CD14-positive monocyte (primary cell): Measurements from ENCODE around the gene KLHL3. TPM values are rescaled to one million over a fixed set of nuclear protein-coding genes. Genes with fewer than 3 reads are reported as not detected.
A peak's percentile ranks its signal among the peaks of the same experiment; 100 is the strongest.

Experiments used
- DNase-seq, 3 donors: peaks; one replicate each; pipeline ENCODE4 v3.0.0-alpha.2; 2011 to 2022
- H2AFZ ChIP-seq: 2 replicates; pipeline ENCODE4 v1.6.0; 2012; ENCODE audit warnings: mild to moderate bottlenecking, low read depth, low read length, inconsistent platforms; ENCODE audit not compliant: insufficient read depth, poor library complexity, severe bottlenecking
- H3K27ac ChIP-seq, 2 donors: 1 replicate in 1 of 2; 2 replicates in 1 of 2; pipeline ENCODE4 v1.5.1; 2012 to 2013; ENCODE audit warnings: low read length in 2 of 2, control low read depth in 1 of 2, inconsistent platforms in 1 of 2, low read depth in 1 of 2, mild to moderate bottlenecking in 1 of 2
- H3K27me3 ChIP-seq, 2 donors: one replicate each; pipeline versions ENCODE4 v1.6.0 to v1.6.1; 2011 to 2013; ENCODE audit warnings: low read length in 2 of 2; ENCODE audit not compliant: control insufficient read depth in 2 of 2, insufficient read depth in 2 of 2
- H3K36me3 ChIP-seq, 2 donors: replicated peaks in 1 of 2; 1 replicate in 1 of 2; 2 replicates in 1 of 2; pipeline versions ENCODE4 v1.5.1 to v1.6.1; 2012 to 2013; ENCODE audit warnings: low read length in 2 of 2, control low read depth in 1 of 2, inconsistent platforms in 1 of 2, mild to moderate bottlenecking in 1 of 2; ENCODE audit not compliant: insufficient read depth in 2 of 2, control insufficient read depth in 1 of 2
- H3K4me1 ChIP-seq, 2 donors: 1 replicate in 1 of 2; 2 replicates in 1 of 2; pipeline versions ENCODE4 v1.5.1 to v1.6.1; 2012 to 2013; ENCODE audit warnings: low read length in 2 of 2, control low read depth in 1 of 2, inconsistent platforms in 1 of 2, mild to moderate bottlenecking in 1 of 2, moderate library complexity in 1 of 2; ENCODE audit not compliant: insufficient read depth in 2 of 2, control insufficient read depth in 1 of 2
- H3K4me2 ChIP-seq: replicated peaks from 2 replicates; pipeline ENCODE3; 2012; ENCODE audit warnings: low read length, moderate library complexity, mild to moderate bottlenecking; ENCODE audit not compliant: poor library complexity, severe bottlenecking; ENCODE audit errors: extremely low read depth
- H3K4me3 ChIP-seq, 3 experiments: fragments of 200-600 bp in 1 of 3; sonication (generic) in 1 of 3; replicated peaks in 1 of 3; 1 replicate in 2 of 3; 2 replicates in 1 of 3; pipeline ENCODE4 v1.5.1; 2011 to 2013; ENCODE audit warnings: low read length in 3 of 3, mild to moderate bottlenecking in 3 of 3, control low read depth in 2 of 3, low read depth in 2 of 3, inconsistent platforms in 1 of 3, moderate library complexity in 1 of 3
- H3K79me2 ChIP-seq: 2 replicates; pipeline ENCODE4 v1.6.0; 2012; ENCODE audit warnings: mild to moderate bottlenecking, control low read depth, inconsistent platforms, low read length, moderate library complexity; ENCODE audit not compliant: insufficient read depth
- H3K9ac ChIP-seq: 2 replicates; pipeline ENCODE4 v1.6.0; 2017; ENCODE audit warnings: low read length, mild to moderate bottlenecking; ENCODE audit not compliant: insufficient read depth, poor library complexity, severe bottlenecking
- H3K9me3 ChIP-seq, 2 donors: replicated peaks in 1 of 2; 1 replicate in 1 of 2; 2 replicates in 1 of 2; pipeline versions ENCODE4 v1.5.1 to v1.6.1; 2012 to 2013; ENCODE audit warnings: low read length in 2 of 2, control low read depth in 1 of 2; ENCODE audit not compliant: control insufficient read depth in 1 of 2, insufficient read depth in 1 of 2
- H4K20me1 ChIP-seq: 2 replicates; pipeline ENCODE4 v1.6.0; 2012; ENCODE audit warnings: mild to moderate bottlenecking, low read length, control low read depth, moderate library complexity; ENCODE audit not compliant: insufficient read depth
- H3K27ac Mint-ChIP-seq, 7 donors: one replicate each; pipeline ENCODE4 v1.8.0; 2020; ENCODE audit warnings: mild to moderate bottlenecking in 7 of 7, mixed read lengths in 7 of 7, moderate library complexity in 6 of 7, inconsistent platforms in 2 of 7
- H3K27me3 Mint-ChIP-seq, 3 donors: one replicate each; pipeline ENCODE4 v1.8.0; 2021 to 2022; ENCODE audit warnings: low read depth in 3 of 3, mild to moderate bottlenecking in 3 of 3, mixed read lengths in 3 of 3, moderate library complexity in 3 of 3, inconsistent platforms in 1 of 3
- H3K36me3 Mint-ChIP-seq, 2 donors: one replicate each; pipeline ENCODE4 v1.8.0; 2020; ENCODE audit warnings: mixed read lengths in 2 of 2, inconsistent platforms in 1 of 2, mild to moderate bottlenecking in 1 of 2
- H3K4me1 Mint-ChIP-seq: one replicate; pipeline ENCODE4 v1.8.0; 2020; ENCODE audit warnings: mild to moderate bottlenecking, mixed read lengths
- H3K4me3 Mint-ChIP-seq, 2 donors: one replicate each; pipeline ENCODE4 v1.8.0; 2020; ENCODE audit warnings: mild to moderate bottlenecking in 2 of 2, mixed read lengths in 2 of 2, moderate library complexity in 1 of 2
- H3K9me3 Mint-ChIP-seq, 7 donors: one replicate each; pipeline ENCODE4 v1.8.0; 2020 to 2022; ENCODE audit warnings: mixed read lengths in 7 of 7, mild to moderate bottlenecking in 6 of 7, moderate library complexity in 6 of 7, inconsistent platforms in 2 of 7
- CTCF ChIP-seq: fragments of 200-600 bp; IDR thresholded peaks from one replicate; pipeline ENCODE4 v1.8.0; 2022; ENCODE audit warnings: antibody characterized with exemption, mild to moderate bottlenecking
- WGBS: methylation state at CpG from one replicate; pipeline ENCODE4 v1.1.5; 2013; ENCODE audit warnings: missing lambda C conversion rate; ENCODE audit not compliant: insufficient coverage; 5-methylcytosine and 5-hydroxymethylcytosine counted together
- intact Hi-C, 2 donors: fragments of 100-400 bp; cut with micrococcal nuclease; formaldehyde crosslinking; loops; one replicate each; pipeline versions ENCODE4 v1.15.0 to v1.15.1; 2023
- polyA plus RNA-seq, 3 donors: library from polyadenylated mRNA; depleted of rRNA in 1 of 3; unstranded in 2 of 3; stranded (reverse) in 1 of 3; fragments of 300-500 nt in 2 of 3; fragments of >200 nt in 1 of 3; fragmentation: Illumina TruSeq in 2 of 3; gene quantifications; 1 replicate in 2 of 3; 2 replicates in 1 of 3; pipeline ENCODE4 v1.2.3, GENCODE V29; 2012 to 2021

The KLHL3 gene
- polyA plus RNA-seq, 3 donors: 0.71 TPM; not detected in 2

GRCh38 chr5:137734331-137734730, 1.6 kb downstream of the KLHL3 start:
- Mint-ChIP-seq H3K27me3 (peaks cover 0 to 6% (median 4%) of the 10 kb centered on the region in 3 donors), H3K4me1 (no peaks in the 10 kb centered on the region), H3K27ac (no peak overlapping the region), H3K9me3 (peaks cover 0 to 6% (median 0%) of the 10 kb centered on the region in 7 donors), H3K4me3 (peak overlapping the region in 1 of 2 donors; percentile 28), H3K36me3 (no peaks in the 10 kb centered on the region)
- WGBS: 61% methylated on average over 2 of the region's 2 CpGs
- peak overlapping the region; percentile 80 for H3K4me2 ChIP-seq
- H2AFZ ChIP-seq: peak overlapping the region; percentile 82
- H3K9ac ChIP-seq: no peak overlapping the region
- H3K4me3 ChIP-seq: peak overlapping the region in 1 of 3 experiments; percentile 69
- H3K9me3 ChIP-seq: no peaks in the 10 kb centered on the region
- peaks cover 16 to 25% of the 10 kb centered on the region in 2 donors for H3K4me1 ChIP-seq
- no peak for TF ChIP-seq CTCF
- no peak overlapping the region for H3K27ac ChIP-seq
- no peaks in the 10 kb centered on the region for H3K79me2 ChIP-seq
- peaks cover 0 to 2% of the 10 kb centered on the region in 2 donors for H3K27me3 ChIP-seq
- H4K20me1 ChIP-seq: no peaks in the 10 kb centered on the region
- DNase-seq: no peak
- H3K36me3 ChIP-seq: no peaks in the 10 kb centered on the region
- intact Hi-C loops: no loop called here

- H3K36me3 Mint-ChIP-seq: no peaks in the 10 kb centered on the region
- intact Hi-C loops: no loop called here
- 98% methylated on average over 3 of the region's 3 CpGs for WGBS
Observed at GRCh38 chr5:137733922-137734321, 2.0 kb downstream of the KLHL3 start.

More at GRCh38 chr5:137733922-137734321, 2.0 kb downstream of the KLHL3 start:
- TF ChIP-seq CTCF: no peak
- no peaks in the 10 kb centered on the region for H3K36me3 ChIP-seq
- H4K20me1 ChIP-seq: no peaks in the 10 kb centered on the region
- no peak overlapping the region for H3K27ac ChIP-seq
- no peak overlapping the region for H2AFZ ChIP-seq
- no peak overlapping the region for H3K4me2 ChIP-seq
- H3K27me3 ChIP-seq: peaks cover 0 to 2% of the 10 kb centered on the region in 2 donors
- H3K27ac Mint-ChIP-seq: no peak overlapping the region
- H3K9me3 ChIP-seq: no peaks in the 10 kb centered on the region
- no peaks in the 10 kb centered on the region for H3K79me2 ChIP-seq
- H3K27me3 Mint-ChIP-seq: peaks cover 0 to 6% (median 4%) of the 10 kb centered on the region in 3 donors
- H3K4me3 Mint-ChIP-seq: no peak overlapping the region
- DNase-seq: no peak
- H3K9ac ChIP-seq: no peak overlapping the region
- peaks cover 0 to 6% (median 0%) of the 10 kb centered on the region in 7 donors for H3K9me3 Mint-ChIP-seq
- no peaks in the 10 kb centered on the region for H3K4me1 Mint-ChIP-seq
- no peak overlapping the region for H3K4me3 ChIP-seq
- H3K4me1 ChIP-seq: peaks cover 16 to 25% of the 10 kb centered on the region in 2 donors
